ENCODE measurements around the gene NDUFAF3.

GRCh38 chr3:49054344-49054862, 32.5 kb downstream of the NDUFAF3 start:
- TF ChIP-seq POLR2A (IDR thresholded peaks at IDR 0.05; ENCODE audit: low read length): no peak
- no peak for TF ChIP-seq GATA1 (IDR thresholded peaks at IDR 0.05; ENCODE audit: low read depth, low read length)
